ENCODE data around the gene ITPK1. TPM values are rescaled to one million over a fixed set of nuclear protein-coding genes. Genes with fewer than 3 reads are reported as not detected.

The ITPK1 gene
- total RNA-seq, 1 donor: 25.0 TPM

- Histone ChIP-seq H3K9me3 (ENCODE audit: low read depth, low read length) (no peaks in the 10 kb centered on the region), H3K27ac (ENCODE audit: low read depth, low read length) (no peak overlapping the region), H3K4me2 (ENCODE audit: insufficient read depth, low read length) (no peak overlapping the region), H3K4me3 (ENCODE audit: insufficient read depth, low read length) (no peak overlapping the region), H3K79me2 (ENCODE audit: insufficient read depth, low read length) (peaks cover 4% of the 10 kb centered on the region), H3K27me3 (ENCODE audit: insufficient read depth, low read length) (no peaks in the 10 kb centered on the region), H3K4me1 (ENCODE audit: insufficient read depth, low read length) (peaks cover 42% of the 10 kb centered on the region), H4K20me1 (ENCODE audit: insufficient read depth, low read length) (peaks cover 12% of the 10 kb centered on the region), H3K36me3 (ENCODE audit: insufficient read depth, low read length) (no peaks in the 10 kb centered on the region), H2AFZ (ENCODE audit: low read length) (no peak overlapping the region)
- TF ChIP-seq CTCF (IDR thresholded peaks at IDR 0.05; ENCODE audit: extremely low read depth, low read depth, low read length): no peak
- peak; percentile 15 for DNase-seq (ENCODE audit: insufficient read length, low spot score, missing footprints)
Measured at GRCh38 chr14:93076755-93077154, 39.0 kb downstream of the ITPK1 start.

- H3K36me3 ChIP-seq (ENCODE audit: insufficient read depth, low read length): no peaks in the 10 kb centered on the region
- TF ChIP-seq CTCF (IDR thresholded peaks at IDR 0.05; ENCODE audit: extremely low read depth, low read depth, low read length): no peak
Measured at GRCh38 chr14:93075891-93076290, 39.8 kb downstream of the ITPK1 start.

GRCh38 chr14:93073910-93074769, 41.6 kb downstream of the ITPK1 start:
- no peaks in the 10 kb centered on the region for H3K27me3 ChIP-seq (ENCODE audit: insufficient read depth, low read length)
- no peaks in the 10 kb centered on the region for H3K9me3 ChIP-seq (ENCODE audit: low read depth, low read length)
- DNase-seq (ENCODE audit: insufficient read length, low spot score, missing footprints): peak; percentile 86
- H3K4me1 ChIP-seq (ENCODE audit: insufficient read depth, low read length): peaks cover 36% of the 10 kb centered on the region
- H3K79me2 ChIP-seq (ENCODE audit: insufficient read depth, low read length): peaks cover 4% of the 10 kb centered on the region
- peaks cover 3% of the 10 kb centered on the region for H4K20me1 ChIP-seq (ENCODE audit: insufficient read depth, low read length)
- H3K4me2 ChIP-seq (ENCODE audit: insufficient read depth, low read length): peak overlapping the region; percentile 84
- no peaks in the 10 kb centered on the region for H3K36me3 ChIP-seq (ENCODE audit: insufficient read depth, low read length)
- H3K4me3 ChIP-seq (ENCODE audit: insufficient read depth, low read length): peak overlapping the region; percentile 59
- H3K27ac ChIP-seq (ENCODE audit: low read depth, low read length): peak overlapping the region; percentile 27
- peak overlapping the region; percentile 94 for H2AFZ ChIP-seq (ENCODE audit: low read length)
- TF ChIP-seq CTCF (IDR thresholded peaks at IDR 0.05; ENCODE audit: extremely low read depth, low read depth, low read length): no peak

More at GRCh38 chr14:93075891-93076290, 39.8 kb downstream of the ITPK1 start:
- H3K9me3 ChIP-seq (ENCODE audit: low read depth, low read length): no peaks in the 10 kb centered on the region
- H3K27me3 ChIP-seq (ENCODE audit: insufficient read depth, low read length): no peaks in the 10 kb centered on the region
- H3K4me2 ChIP-seq (ENCODE audit: insufficient read depth, low read length): no peak overlapping the region
- peaks cover 8% of the 10 kb centered on the region for H4K20me1 ChIP-seq (ENCODE audit: insufficient read depth, low read length)
- peaks cover 42% of the 10 kb centered on the region for H3K4me1 ChIP-seq (ENCODE audit: insufficient read depth, low read length)
- DNase-seq (ENCODE audit: insufficient read length, low spot score, missing footprints): peak; percentile 38
- no peak overlapping the region for H3K27ac ChIP-seq (ENCODE audit: low read depth, low read length)
- peaks cover 4% of the 10 kb centered on the region for H3K79me2 ChIP-seq (ENCODE audit: insufficient read depth, low read length)
- H3K4me3 ChIP-seq (ENCODE audit: insufficient read depth, low read length): no peak overlapping the region
- H2AFZ ChIP-seq (ENCODE audit: low read length): no peak overlapping the region

GRCh38 chr14:93073358-93073707, 42.4 kb downstream of the ITPK1 start:
- no peaks in the 10 kb centered on the region for H3K27me3 ChIP-seq (ENCODE audit: insufficient read depth, low read length)
- DNase-seq (ENCODE audit: insufficient read length, low spot score, missing footprints): peak; percentile 59
- H3K79me2 ChIP-seq (ENCODE audit: insufficient read depth, low read length): peaks cover 1% of the 10 kb centered on the region
- H4K20me1 ChIP-seq (ENCODE audit: insufficient read depth, low read length): no peaks in the 10 kb centered on the region
- peaks cover 28% of the 10 kb centered on the region for H3K4me1 ChIP-seq (ENCODE audit: insufficient read depth, low read length)
- H2AFZ ChIP-seq (ENCODE audit: low read length): no peak overlapping the region
- no peak overlapping the region for H3K4me3 ChIP-seq (ENCODE audit: insufficient read depth, low read length)
- H3K27ac ChIP-seq (ENCODE audit: low read depth, low read length): no peak overlapping the region
- peak overlapping the region; percentile 84 for H3K4me2 ChIP-seq (ENCODE audit: insufficient read depth, low read length)
- TF ChIP-seq CTCF (IDR thresholded peaks at IDR 0.05; ENCODE audit: extremely low read depth, low read depth, low read length): no peak
- H3K9me3 ChIP-seq (ENCODE audit: low read depth, low read length): no peaks in the 10 kb centered on the region
- no peaks in the 10 kb centered on the region for H3K36me3 ChIP-seq (ENCODE audit: insufficient read depth, low read length)

Data from osteoblast (primary cell).